ENCODE data around the gene TMEM53. TPM values are rescaled to one million over a fixed set of nuclear protein-coding genes. Genes with fewer than 3 reads are reported as not detected.

TMEM53 gene
- total RNA-seq, 1 donor from 2014 or later = 7.9 TPM

- Histone ChIP-seq H3K9me3 (no peaks in the 10 kb centered on the region), H3K27me3 (no peaks in the 10 kb centered on the region), H3K4me1 (peaks cover 7% of the 10 kb centered on the region), H3K27ac (no peak overlapping the region), H3K36me3 (no peaks in the 10 kb centered on the region), H3K4me3 (no peak overlapping the region)
- TF ChIP-seq POLR2AphosphoS5 (IDR thresholded peaks at IDR 0.05; ENCODE audit: insufficient read depth in 1 of 2, low read depth in 1 of 2) = no peak
- no peak for TF ChIP-seq POLR2A (IDR thresholded peaks at IDR 0.05)
- no peak for TF ChIP-seq CTCF (IDR thresholded peaks at IDR 0.05)
- intact Hi-C loops (cut with DNase I) = no loop called here
- DNase-seq (ENCODE audit: extremely low spot score in 2 of 2) = no peak
Measured at GRCh38 chr1:44678626-44679025, 4.3 kb upstream of the TMEM53 start.

- Histone ChIP-seq H3K27me3 (no peaks in the 10 kb centered on the region), H3K9me3 (no peaks in the 10 kb centered on the region), H3K4me1 (peaks cover 12% of the 10 kb centered on the region), H3K27ac (no peak overlapping the region), H3K36me3 (no peaks in the 10 kb centered on the region), H3K4me3 (no peak overlapping the region)
- no peak for DNase-seq (ENCODE audit: extremely low spot score in 2 of 2)
- no peak for TF ChIP-seq POLR2A (IDR thresholded peaks at IDR 0.05)
- TF ChIP-seq CTCF (IDR thresholded peaks at IDR 0.05) = no peak
- no peak for TF ChIP-seq POLR2AphosphoS5 (IDR thresholded peaks at IDR 0.05; ENCODE audit: insufficient read depth in 1 of 2, low read depth in 1 of 2)
- intact Hi-C loops (cut with DNase I) = no loop called here
Measured at GRCh38 chr1:44678120-44678519, 3.8 kb upstream of the TMEM53 start.

- no peak for DNase-seq (ENCODE audit: extremely low spot score in 2 of 2)
- intact Hi-C loops (cut with DNase I) = no loop called here
- H3K27ac ChIP-seq = no peak overlapping the region
- no peak overlapping the region for H3K4me3 ChIP-seq
- TF ChIP-seq POLR2AphosphoS5 (IDR thresholded peaks at IDR 0.05; ENCODE audit: insufficient read depth in 1 of 2, low read depth in 1 of 2) (no peak), CTCF (IDR thresholded peaks at IDR 0.05) (no peak), POLR2A (IDR thresholded peaks at IDR 0.05) (no peak)
- no peaks in the 10 kb centered on the region for H3K27me3 ChIP-seq
- H3K9me3 ChIP-seq = no peaks in the 10 kb centered on the region
- H3K4me1 ChIP-seq = peaks cover 18% of the 10 kb centered on the region
- no peaks in the 10 kb centered on the region for H3K36me3 ChIP-seq
Measured at GRCh38 chr1:44677201-44677766, 3.0 kb upstream of the TMEM53 start.

- no peaks in the 10 kb centered on the region for H3K27me3 ChIP-seq
- H3K27ac ChIP-seq = no peak overlapping the region
- H3K9me3 ChIP-seq = no peaks in the 10 kb centered on the region
- H3K36me3 ChIP-seq = no peaks in the 10 kb centered on the region
- peaks cover 18% of the 10 kb centered on the region for H3K4me1 ChIP-seq
- intact Hi-C loops (cut with DNase I) = no loop called here
- no peak for DNase-seq (ENCODE audit: extremely low spot score in 2 of 2)
- H3K4me3 ChIP-seq = no peak overlapping the region
- no peak for TF ChIP-seq POLR2AphosphoS5 (IDR thresholded peaks at IDR 0.05; ENCODE audit: insufficient read depth in 1 of 2, low read depth in 1 of 2)
- TF ChIP-seq POLR2A (IDR thresholded peaks at IDR 0.05) = no peak
- no peak for TF ChIP-seq CTCF (IDR thresholded peaks at IDR 0.05)
Measured at GRCh38 chr1:44676484-44677200, 2.4 kb upstream of the TMEM53 start.

- Histone ChIP-seq H3K4me1 (peaks cover 18% of the 10 kb centered on the region), H3K4me3 (peak overlapping the region; percentile 56 to 69), H3K27me3 (no peaks in the 10 kb centered on the region), H3K9me3 (no peaks in the 10 kb centered on the region), H3K36me3 (no peaks in the 10 kb centered on the region), H3K27ac (no peak overlapping the region)
- DNase-seq (ENCODE audit: extremely low spot score in 2 of 2) = no peak
- TF ChIP-seq POLR2AphosphoS5 (IDR thresholded peaks at IDR 0.05; ENCODE audit: insufficient read depth in 1 of 2, low read depth in 1 of 2) (no peak), CTCF (IDR thresholded peaks at IDR 0.05) (no peak), POLR2A (IDR thresholded peaks at IDR 0.05) (no peak)
- intact Hi-C loops (cut with DNase I) = no loop called here
Measured at GRCh38 chr1:44675186-44675585, 905 bp upstream of the TMEM53 start.

Measured in vagina (tissue), 2 donors.